ENCODE results near the gene LMTK2.

The LMTK2 gene

DNA sequence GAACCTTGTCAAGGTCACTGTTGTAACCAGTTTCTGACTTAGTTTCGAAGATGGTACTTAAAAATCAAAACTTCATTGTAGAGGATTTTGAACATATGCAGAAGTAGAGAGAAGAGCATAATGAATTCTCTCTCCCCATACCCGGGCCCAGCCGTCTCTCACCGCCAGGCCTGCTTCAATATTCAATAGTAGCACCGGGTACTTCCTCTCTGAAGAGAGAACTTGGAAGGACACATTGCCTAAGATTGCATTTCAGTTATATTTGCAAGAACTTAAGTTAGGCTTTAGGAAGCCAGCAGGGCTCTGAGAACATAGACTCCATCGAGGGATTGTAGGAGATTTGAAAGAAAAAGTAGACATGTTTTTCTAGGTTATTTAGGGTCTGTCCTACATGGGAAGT is 19.1 kb downstream of the LMTK2 start:
- no peaks in the 10 kb centered on the region for H3K4me1 ChIP-seq (ENCODE audit: control insufficient read depth, insufficient read depth, low read length)
- no peak overlapping the region for H3K27ac ChIP-seq (ENCODE audit: low read depth, low read length)
- H3K4me3 ChIP-seq (ENCODE audit: low read depth, low read length): no peak overlapping the region

DNA sequence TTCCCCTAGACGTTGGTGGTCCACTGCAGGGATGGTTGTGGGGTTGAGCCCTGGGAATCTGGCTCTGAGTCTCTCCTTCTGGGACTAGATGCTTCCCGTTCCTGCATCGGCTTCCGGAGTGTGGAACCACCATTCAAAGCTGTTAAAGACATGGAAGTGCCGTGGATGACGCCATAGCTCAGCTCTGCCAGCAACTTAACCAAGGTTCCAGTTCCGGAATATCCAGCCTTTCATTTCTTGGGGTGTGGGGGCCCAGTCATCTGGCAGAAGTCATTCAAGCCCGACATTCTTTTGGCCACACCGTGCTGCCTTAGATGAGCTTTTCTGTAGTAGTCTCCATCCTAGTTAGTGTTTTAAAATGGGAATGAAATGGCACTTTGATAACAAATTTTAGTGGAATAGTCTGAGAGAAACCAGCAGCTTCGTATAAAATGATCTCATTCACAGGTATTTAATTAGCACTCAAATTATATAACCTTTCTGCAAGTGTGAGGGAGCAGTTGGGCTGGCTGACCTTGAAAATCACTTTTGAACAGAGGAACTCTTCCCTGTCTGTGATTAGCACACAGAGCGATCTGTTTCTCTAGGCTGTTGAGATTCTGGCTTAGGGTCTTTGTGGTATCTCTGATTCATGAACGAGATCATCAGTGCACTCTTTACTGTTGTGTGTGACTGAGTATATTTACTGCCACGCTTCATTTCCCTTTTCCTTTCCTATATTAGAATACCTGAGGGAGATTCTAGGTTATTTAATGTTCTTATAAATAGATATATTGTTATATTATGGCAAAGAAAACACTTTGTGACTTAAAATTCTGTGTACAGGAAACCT is 19.9 kb downstream of the LMTK2 start:
- no peak overlapping the region for H3K9ac ChIP-seq (ENCODE audit: low read depth, low read length)

More for the DNA sequence above, 19.1 kb downstream of the LMTK2 start:
- Histone ChIP-seq H3K9ac (ENCODE audit: low read depth, low read length) (no peak overlapping the region), H3K36me3 (ENCODE audit: control insufficient read depth, insufficient read depth, low read length) (no peaks in the 10 kb centered on the region), H3K27me3 (ENCODE audit: control insufficient read depth, insufficient read depth, low read length) (no peaks in the 10 kb centered on the region), H3K9me3 (ENCODE audit: control insufficient read depth, insufficient read depth, low read length) (no peaks in the 10 kb centered on the region)

GRCh38 chr7:98128346-98128745 is 21.7 kb downstream of the LMTK2 start:
- Histone ChIP-seq H3K4me3 (ENCODE audit: low read depth, low read length) (no peak overlapping the region), H3K27me3 (ENCODE audit: control insufficient read depth, insufficient read depth, low read length) (no peaks in the 10 kb centered on the region), H3K9ac (ENCODE audit: low read depth, low read length) (no peak overlapping the region), H3K4me1 (ENCODE audit: control insufficient read depth, insufficient read depth, low read length) (peaks cover 16% of the 10 kb centered on the region), H3K27ac (ENCODE audit: low read depth, low read length) (no peak overlapping the region), H3K36me3 (ENCODE audit: control insufficient read depth, insufficient read depth, low read length) (no peaks in the 10 kb centered on the region), H3K9me3 (ENCODE audit: control insufficient read depth, insufficient read depth, low read length) (no peaks in the 10 kb centered on the region)

More for the DNA sequence above, 19.9 kb downstream of the LMTK2 start:
- Histone ChIP-seq H3K36me3 (ENCODE audit: control insufficient read depth, insufficient read depth, low read length) (no peaks in the 10 kb centered on the region), H3K4me1 (ENCODE audit: control insufficient read depth, insufficient read depth, low read length) (peaks cover 7% of the 10 kb centered on the region), H3K4me3 (ENCODE audit: low read depth, low read length) (no peak overlapping the region), H3K27me3 (ENCODE audit: control insufficient read depth, insufficient read depth, low read length) (no peaks in the 10 kb centered on the region), H3K27ac (ENCODE audit: low read depth, low read length) (no peak overlapping the region), H3K9me3 (ENCODE audit: control insufficient read depth, insufficient read depth, low read length) (no peaks in the 10 kb centered on the region)

DNA sequence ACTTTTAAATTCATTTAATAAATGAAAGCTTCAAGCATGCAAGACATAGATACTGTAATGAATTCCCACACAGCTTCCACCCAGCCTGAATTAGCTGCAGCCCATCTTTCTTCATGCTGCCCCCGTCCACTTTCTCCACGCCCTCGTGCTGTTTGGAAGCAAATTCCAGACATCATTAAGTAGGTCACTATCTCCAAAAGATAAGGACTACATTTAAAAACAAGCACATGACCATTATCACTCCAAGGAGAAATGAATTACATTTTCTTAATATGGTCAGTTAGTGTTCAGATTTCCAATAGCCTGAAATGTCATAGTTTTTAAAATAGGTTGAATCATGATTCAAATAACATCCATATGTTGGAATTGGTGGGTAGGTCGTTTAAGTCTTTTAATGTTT is 24.3 kb downstream of the LMTK2 start:
- no peaks in the 10 kb centered on the region for H3K9me3 ChIP-seq (ENCODE audit: control insufficient read depth, insufficient read depth, low read length)
- H3K27ac ChIP-seq (ENCODE audit: low read depth, low read length): no peak overlapping the region
- no peak overlapping the region for H3K9ac ChIP-seq (ENCODE audit: low read depth, low read length)
- no peaks in the 10 kb centered on the region for H3K27me3 ChIP-seq (ENCODE audit: control insufficient read depth, insufficient read depth, low read length)
- no peaks in the 10 kb centered on the region for H3K36me3 ChIP-seq (ENCODE audit: control insufficient read depth, insufficient read depth, low read length)
- no peak overlapping the region for H3K4me3 ChIP-seq (ENCODE audit: low read depth, low read length)
- H3K4me1 ChIP-seq (ENCODE audit: control insufficient read depth, insufficient read depth, low read length): peaks cover 25% of the 10 kb centered on the region

DNA sequence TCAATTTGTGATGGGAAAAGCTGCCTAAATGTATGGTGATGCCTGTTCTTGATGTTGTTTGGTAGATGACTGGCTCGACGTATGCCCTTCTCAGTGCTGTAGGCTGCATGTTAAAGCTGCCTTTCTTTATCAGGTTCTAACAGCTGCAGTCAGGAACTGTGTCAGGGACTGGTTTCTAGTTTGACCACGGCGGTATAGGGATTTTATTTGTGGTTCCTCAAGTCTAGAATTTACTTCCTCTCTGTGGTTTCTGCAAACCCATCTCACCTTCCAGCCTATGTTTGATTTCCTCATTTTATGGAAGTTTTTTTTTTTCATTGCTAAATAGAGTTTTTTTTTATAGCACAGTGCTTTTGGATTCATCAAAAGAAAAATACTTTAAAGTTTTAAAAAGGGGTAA is 26.5 kb downstream of the LMTK2 start:
- Histone ChIP-seq H3K4me3 (ENCODE audit: low read depth, low read length) (no peak overlapping the region), H3K36me3 (ENCODE audit: control insufficient read depth, insufficient read depth, low read length) (peaks cover 9% of the 10 kb centered on the region), H3K4me1 (ENCODE audit: control insufficient read depth, insufficient read depth, low read length) (peaks cover 25% of the 10 kb centered on the region), H3K9me3 (ENCODE audit: control insufficient read depth, insufficient read depth, low read length) (no peaks in the 10 kb centered on the region), H3K27me3 (ENCODE audit: control insufficient read depth, insufficient read depth, low read length) (no peaks in the 10 kb centered on the region), H3K9ac (ENCODE audit: low read depth, low read length) (no peak overlapping the region), H3K27ac (ENCODE audit: low read depth, low read length) (no peak overlapping the region)

- Histone ChIP-seq H3K4me1 (ENCODE audit: control insufficient read depth, insufficient read depth, low read length) (peaks cover 25% of the 10 kb centered on the region), H3K36me3 (ENCODE audit: control insufficient read depth, insufficient read depth, low read length) (peaks cover 15% of the 10 kb centered on the region), H3K9me3 (ENCODE audit: control insufficient read depth, insufficient read depth, low read length) (no peaks in the 10 kb centered on the region), H3K27me3 (ENCODE audit: control insufficient read depth, insufficient read depth, low read length) (no peaks in the 10 kb centered on the region), H3K27ac (ENCODE audit: low read depth, low read length) (peak overlapping the region; percentile 76), H3K4me3 (ENCODE audit: low read depth, low read length) (no peak overlapping the region), H3K9ac (ENCODE audit: low read depth, low read length) (no peak overlapping the region)
Observed at GRCh38 chr7:98133621-98134303, 27.1 kb downstream of the LMTK2 start.

GRCh38 chr7:98134420-98135228 is 28.0 kb downstream of the LMTK2 start:
- Histone ChIP-seq H3K9me3 (ENCODE audit: control insufficient read depth, insufficient read depth, low read length) (no peaks in the 10 kb centered on the region), H3K36me3 (ENCODE audit: control insufficient read depth, insufficient read depth, low read length) (peaks cover 24% of the 10 kb centered on the region), H3K27ac (ENCODE audit: low read depth, low read length) (peak overlapping the region; percentile 76), H3K4me1 (ENCODE audit: control insufficient read depth, insufficient read depth, low read length) (peaks cover 25% of the 10 kb centered on the region), H3K9ac (ENCODE audit: low read depth, low read length) (0 out of 2 replicates have a peak overlapping the region, but pooled peaks have one; percentile 7), H3K4me3 (ENCODE audit: low read depth, low read length) (no peak overlapping the region), H3K27me3 (ENCODE audit: control insufficient read depth, insufficient read depth, low read length) (no peaks in the 10 kb centered on the region)

- Histone ChIP-seq H3K4me3 (ENCODE audit: low read depth, low read length) (no peak overlapping the region), H3K9ac (ENCODE audit: low read depth, low read length) (no peak overlapping the region), H3K4me1 (ENCODE audit: control insufficient read depth, insufficient read depth, low read length) (peaks cover 24% of the 10 kb centered on the region), H3K36me3 (ENCODE audit: control insufficient read depth, insufficient read depth, low read length) (peaks cover 28% of the 10 kb centered on the region), H3K27me3 (ENCODE audit: control insufficient read depth, insufficient read depth, low read length) (no peaks in the 10 kb centered on the region), H3K9me3 (ENCODE audit: control insufficient read depth, insufficient read depth, low read length) (no peaks in the 10 kb centered on the region), H3K27ac (ENCODE audit: low read depth, low read length) (no peak overlapping the region)
Observed at GRCh38 chr7:98135984-98136383, 29.3 kb downstream of the LMTK2 start.

GRCh38 chr7:98136423-98136822 is 29.8 kb downstream of the LMTK2 start:
- Histone ChIP-seq H3K36me3 (ENCODE audit: control insufficient read depth, insufficient read depth, low read length) (peaks cover 32% of the 10 kb centered on the region), H3K27ac (ENCODE audit: low read depth, low read length) (no peak overlapping the region), H3K9ac (ENCODE audit: low read depth, low read length) (no peak overlapping the region), H3K4me3 (ENCODE audit: low read depth, low read length) (no peak overlapping the region), H3K27me3 (ENCODE audit: control insufficient read depth, insufficient read depth, low read length) (no peaks in the 10 kb centered on the region), H3K9me3 (ENCODE audit: control insufficient read depth, insufficient read depth, low read length) (no peaks in the 10 kb centered on the region), H3K4me1 (ENCODE audit: control insufficient read depth, insufficient read depth, low read length) (peaks cover 19% of the 10 kb centered on the region)

DNA sequence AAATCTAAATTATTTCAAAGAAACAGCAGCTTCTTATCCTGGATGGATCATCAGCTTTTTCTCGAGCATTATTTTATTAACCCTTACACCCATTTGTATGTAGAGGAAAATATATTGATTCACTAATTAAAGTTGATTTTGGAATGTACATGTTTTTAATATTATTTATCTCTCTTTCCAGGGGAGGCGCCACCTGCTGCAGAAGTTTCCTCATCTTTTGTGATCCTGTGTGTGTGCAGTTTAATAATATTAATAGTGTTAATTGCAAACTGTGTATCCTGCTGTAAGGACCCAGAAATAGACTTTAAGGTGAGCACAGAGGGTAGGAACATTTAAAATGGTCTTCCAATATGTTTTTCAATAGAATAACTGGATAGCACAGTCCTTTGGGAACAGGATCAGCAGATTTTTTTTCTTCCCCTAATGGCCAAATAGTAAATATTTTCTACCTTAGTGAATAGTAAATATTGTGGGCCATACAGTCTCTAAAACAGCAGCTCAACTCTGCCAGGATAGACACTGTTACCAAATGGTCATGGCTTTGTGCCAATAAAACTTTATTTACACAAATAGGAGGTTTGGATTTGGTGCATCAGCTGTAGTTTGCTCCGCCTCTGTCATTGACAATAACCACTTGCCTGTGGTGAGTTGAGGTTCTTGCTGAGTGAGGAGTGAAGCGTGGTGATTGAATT is 30.6 kb downstream of the LMTK2 start:
- H3K4me3 ChIP-seq (ENCODE audit: low read depth, low read length): no peak overlapping the region
- peaks cover 39% of the 10 kb centered on the region for H3K36me3 ChIP-seq (ENCODE audit: control insufficient read depth, insufficient read depth, low read length)
- H3K9me3 ChIP-seq (ENCODE audit: control insufficient read depth, insufficient read depth, low read length): no peaks in the 10 kb centered on the region
- H3K27me3 ChIP-seq (ENCODE audit: control insufficient read depth, insufficient read depth, low read length): no peaks in the 10 kb centered on the region
- H3K27ac ChIP-seq (ENCODE audit: low read depth, low read length): no peak overlapping the region
- H3K9ac ChIP-seq (ENCODE audit: low read depth, low read length): no peak overlapping the region
- peaks cover 15% of the 10 kb centered on the region for H3K4me1 ChIP-seq (ENCODE audit: control insufficient read depth, insufficient read depth, low read length)

All from HUES48 (cell line).